Neural cell (in vitro differentiated cells): ENCODE data around the gene CFAP68.

Experiments used
- EP300 ChIP-seq: fragments of 450-650 bp; conservative IDR thresholded peaks from 2 replicates; pipeline ENCODE4 v1.6.1; 2014; ENCODE audit warnings: antibody characterized with exemption, mild to moderate bottlenecking, moderate library complexity; ENCODE audit not compliant: poor library complexity, severe bottlenecking
- EZH2 ChIP-seq: fragments of 200-600, 300-800 bp; shearing (Covaris generic), sonication (generic); IDR thresholded peaks from 2 replicates; pipeline ENCODE4 v1.6.1; 2014; ENCODE audit warnings: antibody characterized with exemption, low read length, borderline replicate concordance, mild to moderate bottlenecking; ENCODE audit not compliant: insufficient read depth, poor library complexity, severe bottlenecking
- POLR2AphosphoS5 ChIP-seq: IDR thresholded peaks from 2 replicates; pipeline ENCODE4 v1.6.1; 2012
- RAD21 ChIP-seq: fragments of 450-650 bp; conservative IDR thresholded peaks from 2 replicates; pipeline ENCODE4 v1.6.1; 2014; ENCODE audit warnings: antibody characterized with exemption, mild to moderate bottlenecking, moderate library complexity
- SMC3 ChIP-seq: fragments of 450-650 bp; conservative IDR thresholded peaks from 2 replicates; pipeline ENCODE4 v1.6.1; 2014; ENCODE audit warnings: antibody characterized with exemption, mild to moderate bottlenecking, moderate library complexity; ENCODE audit not compliant: poor library complexity
- TAF1 ChIP-seq: IDR thresholded peaks from 2 replicates; pipeline ENCODE4 v1.6.1; 2012; ENCODE audit warnings: low read depth
- TF ChIP-seq, protein P1 (sequence below): fragments of 450-650 bp; IDR thresholded peaks from 2 replicates; pipeline ENCODE4 v1.5.1; 2014; ENCODE audit warnings: antibody characterized with exemption, mild to moderate bottlenecking, moderate library complexity; ENCODE audit not compliant: poor library complexity, severe bottlenecking
- TF ChIP-seq, protein P2 (sequence below): IDR thresholded peaks from 2 replicates; pipeline ENCODE4 v1.6.1; 2012; ENCODE audit warnings: borderline replicate concordance

DNA sequence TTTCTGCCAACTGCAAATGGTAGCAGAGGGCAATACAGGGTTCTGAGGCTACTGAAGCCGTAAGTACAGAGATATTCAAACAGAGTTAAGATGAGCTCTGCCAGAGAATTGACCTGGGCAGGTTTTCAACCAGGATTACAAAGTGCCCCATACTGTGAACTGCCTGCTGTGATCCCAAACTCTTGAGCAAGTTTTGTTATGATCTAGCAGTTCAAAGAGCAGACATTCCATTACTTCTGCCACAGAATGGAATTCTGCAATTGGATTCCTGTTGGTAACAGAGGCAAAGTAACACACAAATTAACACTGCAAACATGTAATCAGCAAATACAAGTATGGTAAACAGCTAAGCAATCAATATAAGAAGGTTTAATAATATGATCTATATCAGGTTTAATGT lies 39.2 kb upstream of the CFAP68 start:
- TF ChIP-seq, protein P1, sequence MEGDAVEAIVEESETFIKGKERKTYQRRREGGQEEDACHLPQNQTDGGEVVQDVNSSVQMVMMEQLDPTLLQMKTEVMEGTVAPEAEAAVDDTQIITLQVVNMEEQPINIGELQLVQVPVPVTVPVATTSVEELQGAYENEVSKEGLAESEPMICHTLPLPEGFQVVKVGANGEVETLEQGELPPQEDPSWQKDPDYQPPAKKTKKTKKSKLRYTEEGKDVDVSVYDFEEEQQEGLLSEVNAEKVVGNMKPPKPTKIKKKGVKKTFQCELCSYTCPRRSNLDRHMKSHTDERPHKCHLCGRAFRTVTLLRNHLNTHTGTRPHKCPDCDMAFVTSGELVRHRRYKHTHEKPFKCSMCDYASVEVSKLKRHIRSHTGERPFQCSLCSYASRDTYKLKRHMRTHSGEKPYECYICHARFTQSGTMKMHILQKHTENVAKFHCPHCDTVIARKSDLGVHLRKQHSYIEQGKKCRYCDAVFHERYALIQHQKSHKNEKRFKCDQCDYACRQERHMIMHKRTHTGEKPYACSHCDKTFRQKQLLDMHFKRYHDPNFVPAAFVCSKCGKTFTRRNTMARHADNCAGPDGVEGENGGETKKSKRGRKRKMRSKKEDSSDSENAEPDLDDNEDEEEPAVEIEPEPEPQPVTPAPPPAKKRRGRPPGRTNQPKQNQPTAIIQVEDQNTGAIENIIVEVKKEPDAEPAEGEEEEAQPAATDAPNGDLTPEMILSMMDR, result no peak
- TF ChIP-seq EZH2, result no peak
- TF ChIP-seq, protein P2, sequence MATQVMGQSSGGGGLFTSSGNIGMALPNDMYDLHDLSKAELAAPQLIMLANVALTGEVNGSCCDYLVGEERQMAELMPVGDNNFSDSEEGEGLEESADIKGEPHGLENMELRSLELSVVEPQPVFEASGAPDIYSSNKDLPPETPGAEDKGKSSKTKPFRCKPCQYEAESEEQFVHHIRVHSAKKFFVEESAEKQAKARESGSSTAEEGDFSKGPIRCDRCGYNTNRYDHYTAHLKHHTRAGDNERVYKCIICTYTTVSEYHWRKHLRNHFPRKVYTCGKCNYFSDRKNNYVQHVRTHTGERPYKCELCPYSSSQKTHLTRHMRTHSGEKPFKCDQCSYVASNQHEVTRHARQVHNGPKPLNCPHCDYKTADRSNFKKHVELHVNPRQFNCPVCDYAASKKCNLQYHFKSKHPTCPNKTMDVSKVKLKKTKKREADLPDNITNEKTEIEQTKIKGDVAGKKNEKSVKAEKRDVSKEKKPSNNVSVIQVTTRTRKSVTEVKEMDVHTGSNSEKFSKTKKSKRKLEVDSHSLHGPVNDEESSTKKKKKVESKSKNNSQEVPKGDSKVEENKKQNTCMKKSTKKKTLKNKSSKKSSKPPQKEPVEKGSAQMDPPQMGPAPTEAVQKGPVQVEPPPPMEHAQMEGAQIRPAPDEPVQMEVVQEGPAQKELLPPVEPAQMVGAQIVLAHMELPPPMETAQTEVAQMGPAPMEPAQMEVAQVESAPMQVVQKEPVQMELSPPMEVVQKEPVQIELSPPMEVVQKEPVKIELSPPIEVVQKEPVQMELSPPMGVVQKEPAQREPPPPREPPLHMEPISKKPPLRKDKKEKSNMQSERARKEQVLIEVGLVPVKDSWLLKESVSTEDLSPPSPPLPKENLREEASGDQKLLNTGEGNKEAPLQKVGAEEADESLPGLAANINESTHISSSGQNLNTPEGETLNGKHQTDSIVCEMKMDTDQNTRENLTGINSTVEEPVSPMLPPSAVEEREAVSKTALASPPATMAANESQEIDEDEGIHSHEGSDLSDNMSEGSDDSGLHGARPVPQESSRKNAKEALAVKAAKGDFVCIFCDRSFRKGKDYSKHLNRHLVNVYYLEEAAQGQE, result no peak
- TF ChIP-seq EP300, result no peak
- no peak for TF ChIP-seq POLR2AphosphoS5
- TF ChIP-seq TAF1, result no peak
- TF ChIP-seq RAD21, result no peak
- TF ChIP-seq SMC3, result no peak
